K562 (cell line): ENCODE results near the gene PIP4K2A. TPM values are rescaled to one million over a fixed set of nuclear protein-coding genes. Genes with fewer than 3 reads are reported as not detected.
A peak's percentile ranks its signal among the peaks of the same experiment; 100 is the strongest.

Source experiments
- HDAC1 ChIP-seq, 2 experiments: fragments of 450-650 bp; IDR thresholded peaks; 2 replicates each; pipeline ENCODE4 v1.6.1; 2016 to 2017; ENCODE audit warnings: inconsistent platforms in 1 of 2, mild to moderate bottlenecking in 1 of 2, moderate library complexity in 1 of 2
- HIVEP1 ChIP-seq: fragments of 250-450 bp; sonication (Bioruptor Pico); IDR thresholded peaks from 2 replicates; pipeline ENCODE4 v1.4.0; 2020; ENCODE audit warnings: mild to moderate bottlenecking
- NFXL1 ChIP-seq: fragments of 450-650 bp; formaldehyde crosslinking; IDR thresholded peaks from 2 replicates; pipeline ENCODE4 v1.4.0; 2021; ENCODE audit warnings: mild to moderate bottlenecking
- RAD21 ChIP-seq, 2 experiments: fragments of 250-450 bp in 1 of 2; fragments of 450-650 bp in 1 of 2; sonication (Bioruptor Pico) in 1 of 2; formaldehyde crosslinking in 1 of 2; IDR thresholded peaks in 1 of 2; conservative IDR thresholded peaks in 1 of 2; 2 replicates each; pipeline versions ENCODE4 v1.4.0 to v1.8.0; 2020 to 2022; ENCODE audit warnings: mild to moderate bottlenecking in 2 of 2, moderate library complexity in 1 of 2
- polyA plus RNA-seq, 8 experiments: library from polyadenylated mRNA; depleted of rRNA in 4 of 8; stranded (reverse) in 5 of 8; unstranded in 3 of 8; fragments of >200 nt; fragmentation: Nextera tagmentation in 2 of 8; fragmentation: Illumina TruSeq in 1 of 8; extraction: Ambion mirVana in 2 of 8; extraction: Trizol in 1 of 8; gene quantifications; 2 replicates each; pipeline versions ENCODE4 v1.2.1 to v1.2.3, GENCODE V29; 2011 to 2014; ENCODE audit warnings: inconsistent platforms in 1 of 8, missing spikeins in 1 of 8
- total RNA-seq, 7 experiments: library from RNA; depleted of rRNA in 6 of 7; stranded (reverse); fragments of >200 nt in 6 of 7; fragmentation: Illumina TruSeq in 2 of 7; extraction: Trizol in 2 of 7; gene quantifications; 2 replicates each; pipeline versions ENCODE4 v1.2.1 to v1.2.3, GENCODE V29; 2011 to 2021; ENCODE audit warnings: low replicate concordance in 1 of 7
- TF ChIP-seq, protein P1 (sequence below): fragments of 200-400 bp; formaldehyde crosslinking; IDR thresholded peaks from 2 replicates; pipeline ENCODE4 v1.6.1; 2017; ENCODE audit warnings: mild to moderate bottlenecking, low read depth, low read length, moderate library complexity
- TF ChIP-seq, protein P2 (sequence below): fragments of 200-800 bp; sonication (Bioruptor generic); IDR thresholded peaks from 2 replicates; pipeline ENCODE4 v1.6.1; 2017; ENCODE audit warnings: missing genetic modification characterization, missing compliant biosample characterization
- TF ChIP-seq, protein P3 (sequence below): sonication (generic); formaldehyde crosslinking; IDR thresholded peaks from 2 replicates; pipeline ENCODE4 v1.8.0; 2022; ENCODE audit warnings: mild to moderate bottlenecking, missing genetic modification reagents
- TF ChIP-seq, protein P4 (sequence below), 2 experiments: fragments of 450-650 bp; conservative IDR thresholded peaks; 2 replicates each; pipeline ENCODE4 v1.6.1; 2017; ENCODE audit warnings: mild to moderate bottlenecking in 2 of 2, moderate library complexity in 2 of 2

PIP4K2A gene
- total and polyA plus RNA-seq, 9 of the 15 experiments (the other 6 are each of a cell fraction or from before 2014, with no cell fraction given) = 35.6 to 117 (median 71.9) TPM

DNA sequence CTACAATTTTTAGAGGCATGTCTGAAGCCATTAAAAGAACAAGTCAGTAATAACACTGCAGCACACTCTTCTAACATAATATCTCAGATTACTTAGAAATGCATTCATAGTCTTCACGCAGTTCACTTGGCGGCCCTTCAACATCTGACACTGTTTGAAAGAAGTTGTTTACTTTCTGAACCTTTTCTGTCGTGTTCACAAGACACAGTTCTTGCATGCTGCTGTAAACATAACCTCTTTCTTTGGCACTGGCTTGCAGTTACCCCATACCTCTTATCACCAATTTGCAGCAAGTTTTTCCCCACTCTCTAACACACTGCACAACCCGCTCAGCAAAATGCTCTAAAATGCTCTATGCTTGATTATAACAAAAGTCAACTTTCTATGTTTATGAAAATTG is 12.0 kb downstream of the PIP4K2A start (continued):
- TF ChIP-seq, protein P1, sequence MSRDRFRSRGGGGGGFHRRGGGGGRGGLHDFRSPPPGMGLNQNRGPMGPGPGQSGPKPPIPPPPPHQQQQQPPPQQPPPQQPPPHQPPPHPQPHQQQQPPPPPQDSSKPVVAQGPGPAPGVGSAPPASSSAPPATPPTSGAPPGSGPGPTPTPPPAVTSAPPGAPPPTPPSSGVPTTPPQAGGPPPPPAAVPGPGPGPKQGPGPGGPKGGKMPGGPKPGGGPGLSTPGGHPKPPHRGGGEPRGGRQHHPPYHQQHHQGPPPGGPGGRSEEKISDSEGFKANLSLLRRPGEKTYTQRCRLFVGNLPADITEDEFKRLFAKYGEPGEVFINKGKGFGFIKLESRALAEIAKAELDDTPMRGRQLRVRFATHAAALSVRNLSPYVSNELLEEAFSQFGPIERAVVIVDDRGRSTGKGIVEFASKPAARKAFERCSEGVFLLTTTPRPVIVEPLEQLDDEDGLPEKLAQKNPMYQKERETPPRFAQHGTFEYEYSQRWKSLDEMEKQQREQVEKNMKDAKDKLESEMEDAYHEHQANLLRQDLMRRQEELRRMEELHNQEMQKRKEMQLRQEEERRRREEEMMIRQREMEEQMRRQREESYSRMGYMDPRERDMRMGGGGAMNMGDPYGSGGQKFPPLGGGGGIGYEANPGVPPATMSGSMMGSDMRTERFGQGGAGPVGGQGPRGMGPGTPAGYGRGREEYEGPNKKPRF = no peak
- TF ChIP-seq, protein P2, sequence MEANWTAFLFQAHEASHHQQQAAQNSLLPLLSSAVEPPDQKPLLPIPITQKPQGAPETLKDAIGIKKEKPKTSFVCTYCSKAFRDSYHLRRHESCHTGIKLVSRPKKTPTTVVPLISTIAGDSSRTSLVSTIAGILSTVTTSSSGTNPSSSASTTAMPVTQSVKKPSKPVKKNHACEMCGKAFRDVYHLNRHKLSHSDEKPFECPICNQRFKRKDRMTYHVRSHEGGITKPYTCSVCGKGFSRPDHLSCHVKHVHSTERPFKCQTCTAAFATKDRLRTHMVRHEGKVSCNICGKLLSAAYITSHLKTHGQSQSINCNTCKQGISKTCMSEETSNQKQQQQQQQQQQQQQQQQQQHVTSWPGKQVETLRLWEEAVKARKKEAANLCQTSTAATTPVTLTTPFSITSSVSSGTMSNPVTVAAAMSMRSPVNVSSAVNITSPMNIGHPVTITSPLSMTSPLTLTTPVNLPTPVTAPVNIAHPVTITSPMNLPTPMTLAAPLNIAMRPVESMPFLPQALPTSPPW = no peak
- TF ChIP-seq RAD21 (CRISPR knock-in tag; conservative IDR thresholded peaks at IDR 0.05 in 1 of 2, IDR thresholded peaks at IDR 0.05 in 1 of 2) (0 out of 4 replicates have a peak, but pooled peaks of 1 of the 2 experiments have one; percentile 13), HDAC1 (IDR thresholded peaks at IDR 0.05) (peak in 1 of 2 experiments; percentile 39; a peak in 1 of 4 replicates), HIVEP1 (no peak), NFXL1 (CRISPR knock-in tag) (no peak)
- TF ChIP-seq, protein P3, sequence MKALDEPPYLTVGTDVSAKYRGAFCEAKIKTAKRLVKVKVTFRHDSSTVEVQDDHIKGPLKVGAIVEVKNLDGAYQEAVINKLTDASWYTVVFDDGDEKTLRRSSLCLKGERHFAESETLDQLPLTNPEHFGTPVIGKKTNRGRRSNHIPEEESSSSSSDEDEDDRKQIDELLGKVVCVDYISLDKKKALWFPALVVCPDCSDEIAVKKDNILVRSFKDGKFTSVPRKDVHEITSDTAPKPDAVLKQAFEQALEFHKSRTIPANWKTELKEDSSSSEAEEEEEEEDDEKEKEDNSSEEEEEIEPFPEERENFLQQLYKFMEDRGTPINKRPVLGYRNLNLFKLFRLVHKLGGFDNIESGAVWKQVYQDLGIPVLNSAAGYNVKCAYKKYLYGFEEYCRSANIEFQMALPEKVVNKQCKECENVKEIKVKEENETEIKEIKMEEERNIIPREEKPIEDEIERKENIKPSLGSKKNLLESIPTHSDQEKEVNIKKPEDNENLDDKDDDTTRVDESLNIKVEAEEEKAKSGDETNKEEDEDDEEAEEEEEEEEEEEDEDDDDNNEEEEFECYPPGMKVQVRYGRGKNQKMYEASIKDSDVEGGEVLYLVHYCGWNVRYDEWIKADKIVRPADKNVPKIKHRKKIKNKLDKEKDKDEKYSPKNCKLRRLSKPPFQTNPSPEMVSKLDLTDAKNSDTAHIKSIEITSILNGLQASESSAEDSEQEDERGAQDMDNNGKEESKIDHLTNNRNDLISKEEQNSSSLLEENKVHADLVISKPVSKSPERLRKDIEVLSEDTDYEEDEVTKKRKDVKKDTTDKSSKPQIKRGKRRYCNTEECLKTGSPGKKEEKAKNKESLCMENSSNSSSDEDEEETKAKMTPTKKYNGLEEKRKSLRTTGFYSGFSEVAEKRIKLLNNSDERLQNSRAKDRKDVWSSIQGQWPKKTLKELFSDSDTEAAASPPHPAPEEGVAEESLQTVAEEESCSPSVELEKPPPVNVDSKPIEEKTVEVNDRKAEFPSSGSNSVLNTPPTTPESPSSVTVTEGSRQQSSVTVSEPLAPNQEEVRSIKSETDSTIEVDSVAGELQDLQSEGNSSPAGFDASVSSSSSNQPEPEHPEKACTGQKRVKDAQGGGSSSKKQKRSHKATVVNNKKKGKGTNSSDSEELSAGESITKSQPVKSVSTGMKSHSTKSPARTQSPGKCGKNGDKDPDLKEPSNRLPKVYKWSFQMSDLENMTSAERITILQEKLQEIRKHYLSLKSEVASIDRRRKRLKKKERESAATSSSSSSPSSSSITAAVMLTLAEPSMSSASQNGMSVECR (CRISPR knock-in tag) = no peak
- TF ChIP-seq, protein P4, sequence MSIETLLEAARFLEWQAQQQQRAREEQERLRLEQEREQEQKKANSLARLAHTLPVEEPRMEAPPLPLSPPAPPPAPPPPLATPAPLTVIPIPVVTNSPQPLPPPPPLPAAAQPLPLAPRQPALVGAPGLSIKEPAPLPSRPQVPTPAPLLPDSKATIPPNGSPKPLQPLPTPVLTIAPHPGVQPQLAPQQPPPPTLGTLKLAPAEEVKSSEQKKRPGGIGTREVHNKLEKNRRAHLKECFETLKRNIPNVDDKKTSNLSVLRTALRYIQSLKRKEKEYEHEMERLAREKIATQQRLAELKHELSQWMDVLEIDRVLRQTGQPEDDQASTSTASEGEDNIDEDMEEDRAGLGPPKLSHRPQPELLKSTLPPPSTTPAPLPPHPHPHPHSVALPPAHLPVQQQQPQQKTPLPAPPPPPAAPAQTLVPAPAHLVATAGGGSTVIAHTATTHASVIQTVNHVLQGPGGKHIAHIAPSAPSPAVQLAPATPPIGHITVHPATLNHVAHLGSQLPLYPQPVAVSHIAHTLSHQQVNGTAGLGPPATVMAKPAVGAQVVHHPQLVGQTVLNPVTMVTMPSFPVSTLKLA (conservative IDR thresholded peaks at IDR 0.05) = peak; percentile 36 to 72; a peak in 2 of 4 replicates
